Bone marrow (tissue), 2 donors: Measurements from ENCODE around the gene MC4R.

Experiments
- DNase-seq, 2 donors: peaks; one replicate each; lab custom pipeline; 2025; lab: John Stamatoyannopoulos, UW

MC4R gene

GRCh38 chr18:60327880-60328279 is 44.7 kb downstream of the MC4R start:
- no peak for DNase-seq

DNA sequence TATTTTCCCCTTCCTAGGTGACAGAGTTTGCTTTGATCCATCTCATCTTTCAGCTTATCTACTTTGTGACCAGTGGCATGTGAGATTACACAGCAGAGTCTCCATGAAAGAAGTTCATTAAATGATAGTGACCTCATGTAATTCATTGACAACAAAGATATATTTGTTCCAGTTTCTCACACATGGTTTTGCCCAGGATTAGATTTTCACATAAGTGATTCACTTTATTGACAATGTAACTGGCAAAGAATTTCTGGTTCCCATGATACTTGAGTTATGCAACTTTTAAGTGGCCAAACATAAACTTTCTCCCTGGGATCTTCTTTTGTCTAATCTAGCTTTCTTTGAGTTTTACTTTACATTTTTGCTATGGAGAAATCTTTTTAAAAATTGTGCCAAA is 50.0 kb downstream of the MC4R start:
- no peak for DNase-seq
